Measurements from ENCODE around the gene PDE4DIP. TPM values are rescaled to one million over a fixed set of nuclear protein-coding genes. Genes with fewer than 3 reads are reported as not detected.
"Not testable (repeated sequence)": the region's sequence is repeated elsewhere in the genome, so short reads cannot be mapped to it uniquely, and the experiment has no call there.

Gene PDE4DIP
- total RNA-seq (2014; rRNA removed; shearing (Covaris generic)) (42.8 and 52.2 TPM in 2 replicates), total RNA-seq (2022) (37.5 and 51.6 TPM in 2 replicates), Bru-seq, nascent RNA (percentile 49 among the genes with signal in this experiment), BruChase-seq, experiment 1, labeled RNA remaining after a 6-hour chase (percentile 40 among the genes with signal in this experiment), BruChase-seq, experiment 2, labeled RNA remaining after a 2-hour chase (percentile 51 among the genes with signal in this experiment)
- long read RNA-seq, full-length matches to known transcripts, result 51 of 71 reads
- long read RNA-seq, partial matches to known transcripts, result 6 of 71 reads
- long read RNA-seq, other reads (novel, unspliced or antisense), result 14 of 71 reads

GRCh38 chr1:148844220-148844619, at the start of gene PDE4DIP:
PDE4DIP (plus strand) TSS chr1:148844428; CDS start chr1:148844775, 347 bp downstream.
- POLR2A ChIA-PET; H3K79me2 ChIP-seq (ENCODE audit: insufficient read depth, low read depth, low read length); H3K9me3 ChIP-seq (ENCODE audit: low read length); H3K4me1 ChIP-seq (ENCODE audit: insufficient read depth, low read length, poor library complexity, severe bottlenecking); CTCF ChIA-PET (ENCODE audit: unreplicated experiment); DNase-seq (ENCODE audit: low spot score); H3K9me2 ChIP-seq (ENCODE audit: insufficient read depth, low read length); H3K4me3 ChIP-seq (ENCODE audit: low read depth, low read length, poor library complexity, severe bottlenecking); H3K36me3 ChIP-seq (ENCODE audit: insufficient read depth, low read length); H2AFZ ChIP-seq (ENCODE audit: low read length); intact Hi-C loops (cut with micrococcal nuclease; ENCODE audit: unreplicated experiment); H3K4me2 ChIP-seq (ENCODE audit: low read length); BruUV-seq (replicated peaks); H4K20me1 ChIP-seq (ENCODE audit: insufficient read depth, low read length); H3K27ac ChIP-seq (ENCODE audit: low read depth, low read length, poor library complexity, severe bottlenecking): not testable (repeated sequence)

GRCh38 chr1:148808268-148808928, 35.8 kb upstream of the PDE4DIP start:
- H3K9me2 ChIP-seq (ENCODE audit: insufficient read depth, low read length); H3K9me3 ChIP-seq (ENCODE audit: low read length); H3K79me2 ChIP-seq (ENCODE audit: insufficient read depth, low read depth, low read length); H3K27ac ChIP-seq (ENCODE audit: low read depth, low read length, poor library complexity, severe bottlenecking); DNase-seq (ENCODE audit: low spot score); H3K4me3 ChIP-seq (ENCODE audit: low read depth, low read length, poor library complexity, severe bottlenecking); CTCF ChIA-PET (ENCODE audit: unreplicated experiment); H3K4me2 ChIP-seq (ENCODE audit: low read length); intact Hi-C loops (cut with micrococcal nuclease; ENCODE audit: unreplicated experiment); H3K4me1 ChIP-seq (ENCODE audit: insufficient read depth, low read length, poor library complexity, severe bottlenecking); POLR2A ChIA-PET; BruUV-seq (replicated peaks); H4K20me1 ChIP-seq (ENCODE audit: insufficient read depth, low read length); H3K36me3 ChIP-seq (ENCODE audit: insufficient read depth, low read length); H2AFZ ChIP-seq (ENCODE audit: low read length): not testable (repeated sequence)

- BruUV-seq (replicated peaks); intact Hi-C loops (cut with micrococcal nuclease; ENCODE audit: unreplicated experiment): not testable (repeated sequence)
Observed at GRCh38 chr1:148808929-148809283, 35.3 kb upstream of the PDE4DIP start.

GRCh38 chr1:148822180-148822579, 22.0 kb upstream of the PDE4DIP start:
- CTCF ChIA-PET (ENCODE audit: unreplicated experiment); H3K79me2 ChIP-seq (ENCODE audit: insufficient read depth, low read depth, low read length); POLR2A ChIA-PET; intact Hi-C loops (cut with micrococcal nuclease; ENCODE audit: unreplicated experiment); DNase-seq (ENCODE audit: low spot score); H3K9me2 ChIP-seq (ENCODE audit: insufficient read depth, low read length); H2AFZ ChIP-seq (ENCODE audit: low read length); H3K4me2 ChIP-seq (ENCODE audit: low read length); H3K4me1 ChIP-seq (ENCODE audit: insufficient read depth, low read length, poor library complexity, severe bottlenecking); H3K4me3 ChIP-seq (ENCODE audit: low read depth, low read length, poor library complexity, severe bottlenecking); H4K20me1 ChIP-seq (ENCODE audit: insufficient read depth, low read length); H3K36me3 ChIP-seq (ENCODE audit: insufficient read depth, low read length); BruUV-seq (replicated peaks); H3K27ac ChIP-seq (ENCODE audit: low read depth, low read length, poor library complexity, severe bottlenecking); H3K9me3 ChIP-seq (ENCODE audit: low read length): not testable (repeated sequence)

More at GRCh38 chr1:148808929-148809283, 35.3 kb upstream of the PDE4DIP start:
- H3K4me1 ChIP-seq (ENCODE audit: insufficient read depth, low read length, poor library complexity, severe bottlenecking); DNase-seq (ENCODE audit: low spot score); H3K4me2 ChIP-seq (ENCODE audit: low read length); H3K9me2 ChIP-seq (ENCODE audit: insufficient read depth, low read length); H3K9me3 ChIP-seq (ENCODE audit: low read length); H4K20me1 ChIP-seq (ENCODE audit: insufficient read depth, low read length); POLR2A ChIA-PET; CTCF ChIA-PET (ENCODE audit: unreplicated experiment); H3K36me3 ChIP-seq (ENCODE audit: insufficient read depth, low read length); H2AFZ ChIP-seq (ENCODE audit: low read length); H3K79me2 ChIP-seq (ENCODE audit: insufficient read depth, low read depth, low read length); H3K4me3 ChIP-seq (ENCODE audit: low read depth, low read length, poor library complexity, severe bottlenecking); H3K27ac ChIP-seq (ENCODE audit: low read depth, low read length, poor library complexity, severe bottlenecking): not testable (repeated sequence)

GRCh38 chr1:148823822-148824221, 20.4 kb upstream of the PDE4DIP start:
- H2AFZ ChIP-seq (ENCODE audit: low read length); H3K4me2 ChIP-seq (ENCODE audit: low read length); CTCF ChIA-PET (ENCODE audit: unreplicated experiment); H3K4me1 ChIP-seq (ENCODE audit: insufficient read depth, low read length, poor library complexity, severe bottlenecking); intact Hi-C loops (cut with micrococcal nuclease; ENCODE audit: unreplicated experiment); BruUV-seq (replicated peaks); POLR2A ChIA-PET; H3K4me3 ChIP-seq (ENCODE audit: low read depth, low read length, poor library complexity, severe bottlenecking); H3K36me3 ChIP-seq (ENCODE audit: insufficient read depth, low read length); H3K27ac ChIP-seq (ENCODE audit: low read depth, low read length, poor library complexity, severe bottlenecking); H3K9me3 ChIP-seq (ENCODE audit: low read length); DNase-seq (ENCODE audit: low spot score); H3K79me2 ChIP-seq (ENCODE audit: insufficient read depth, low read depth, low read length); H4K20me1 ChIP-seq (ENCODE audit: insufficient read depth, low read length); H3K9me2 ChIP-seq (ENCODE audit: insufficient read depth, low read length): not testable (repeated sequence)

GRCh38 chr1:148825029-148825428, 19.2 kb upstream of the PDE4DIP start:
- CTCF ChIA-PET (ENCODE audit: unreplicated experiment); H3K4me1 ChIP-seq (ENCODE audit: insufficient read depth, low read length, poor library complexity, severe bottlenecking); BruUV-seq (replicated peaks); H3K79me2 ChIP-seq (ENCODE audit: insufficient read depth, low read depth, low read length); POLR2A ChIA-PET; H4K20me1 ChIP-seq (ENCODE audit: insufficient read depth, low read length); H3K27ac ChIP-seq (ENCODE audit: low read depth, low read length, poor library complexity, severe bottlenecking); H3K9me2 ChIP-seq (ENCODE audit: insufficient read depth, low read length); intact Hi-C loops (cut with micrococcal nuclease; ENCODE audit: unreplicated experiment); DNase-seq (ENCODE audit: low spot score); H3K4me3 ChIP-seq (ENCODE audit: low read depth, low read length, poor library complexity, severe bottlenecking); H3K36me3 ChIP-seq (ENCODE audit: insufficient read depth, low read length); H2AFZ ChIP-seq (ENCODE audit: low read length); H3K9me3 ChIP-seq (ENCODE audit: low read length); H3K4me2 ChIP-seq (ENCODE audit: low read length): not testable (repeated sequence)
